Liver (tissue), 10 donors: Measurements from ENCODE around the gene RTL9. TPM values are rescaled to one million over a fixed set of nuclear protein-coding genes. Genes with fewer than 3 reads are reported as not detected.

ENCODE experiments used
- DNase-seq: peaks from one replicate; pipeline ENCODE4 v3.0.0-alpha.2; 2017; ENCODE audit warnings: low spot score
- H3K27ac ChIP-seq, 2 donors: one replicate each; pipeline ENCODE4 v1.7.0; 2013; ENCODE audit warnings: inconsistent platforms in 2 of 2, low read length in 2 of 2, control low read depth in 1 of 2, low read depth in 1 of 2, mild to moderate bottlenecking in 1 of 2
- H3K27me3 ChIP-seq, 4 donors: one replicate each; pipeline versions ENCODE4 v1.6.1 to v1.7.0; 2013; ENCODE audit warnings: low read length in 3 of 4, inconsistent platforms in 1 of 4, mild to moderate bottlenecking in 1 of 4, moderate library complexity in 1 of 4; ENCODE audit not compliant: control insufficient read depth in 4 of 4, insufficient read depth in 4 of 4
- H3K36me3 ChIP-seq, 4 donors: one replicate each; pipeline versions ENCODE4 v1.6.1 to v1.7.0; 2013; ENCODE audit warnings: low read length in 3 of 4, mild to moderate bottlenecking in 3 of 4, low read depth in 1 of 4, moderate library complexity in 1 of 4; ENCODE audit not compliant: control insufficient read depth in 4 of 4, insufficient read depth in 3 of 4
- H3K4me1 ChIP-seq, 4 donors: one replicate each; pipeline versions ENCODE4 v1.6.1 to v1.7.0; 2013; ENCODE audit warnings: low read length in 3 of 4, mild to moderate bottlenecking in 3 of 4, moderate library complexity in 1 of 4; ENCODE audit not compliant: control insufficient read depth in 4 of 4, insufficient read depth in 4 of 4
- H3K4me3 ChIP-seq, 3 donors: one replicate each; pipeline versions ENCODE4 v1.6.1 to v1.7.0; 2013; ENCODE audit warnings: low read length in 3 of 3, control low read depth in 1 of 3, low read depth in 1 of 3, mild to moderate bottlenecking in 1 of 3
- H3K9ac ChIP-seq, 2 donors: one replicate each; pipeline ENCODE4 v1.7.0; 2013; ENCODE audit warnings: low read length in 2 of 2, mild to moderate bottlenecking in 2 of 2, moderate library complexity in 2 of 2, control low read depth in 1 of 2, low read depth in 1 of 2
- H3K9me3 ChIP-seq, 4 donors: one replicate each; pipeline versions ENCODE4 v1.6.1 to v1.7.0; 2013; ENCODE audit warnings: low read length in 3 of 4; ENCODE audit not compliant: control insufficient read depth in 4 of 4
- CTCF ChIP-seq: fragments of 150-350 bp; IDR thresholded peaks from 2 replicates; pipeline ENCODE4 v1.5.1; 2017; ENCODE audit warnings: improper control_type of control experiment, low read depth, low read length; ENCODE audit not compliant: missing input control
- FOXA1 ChIP-seq: IDR thresholded peaks from 2 replicates; pipeline ENCODE4 v1.6.1; 2016; ENCODE audit warnings: antibody characterized with exemption
- FOXA2 ChIP-seq: IDR thresholded peaks from 2 replicates; pipeline ENCODE4 v1.6.1; 2016; ENCODE audit warnings: antibody characterized with exemption
- HNF4A ChIP-seq, 2 donors: conservative IDR thresholded peaks; 2 replicates each; pipeline ENCODE4 v1.6.1; 2016; ENCODE audit warnings: antibody characterized with exemption in 2 of 2, mild to moderate bottlenecking in 2 of 2
- RAD21 ChIP-seq, 2 donors: IDR thresholded peaks; 2 replicates each; pipeline ENCODE4 v1.6.1; 2016; ENCODE audit warnings: antibody characterized with exemption in 2 of 2, mild to moderate bottlenecking in 2 of 2
- WGBS: extraction: QIAGEN DNeasy Blood & Tissue Kit; methylation state at CpG from one replicate; pipeline ENCODE4 v1.1.7; 2013; 5-methylcytosine and 5-hydroxymethylcytosine counted together
- polyA plus RNA-seq, 2 donors: library from polyadenylated mRNA; stranded (reverse) in 1 of 2; unstranded in 1 of 2; fragments of 200-250 nt in 1 of 2; fragments of >200 nt in 1 of 2; fragmentation: Nextera tagmentation in 1 of 2; extraction: Ambion mirVana in 1 of 2; gene quantifications; one replicate each; pipeline versions ENCODE4 v1.2.1 to v1.2.3, GENCODE V29; 2013 to 2015
- small RNA-seq: library from RNA; depleted of rRNA; stranded (forward); fragments of <200 nt; gene quantifications from one replicate; pipeline ENCODE3, GENCODE V24; 2014
- total RNA-seq, 2 donors: library from RNA; depleted of rRNA; stranded (reverse); fragments of >200 nt; gene quantifications; one replicate each; pipeline ENCODE4 v1.2.3, GENCODE V29; 2014
- TF ChIP-seq, protein P1 (sequence below): IDR thresholded peaks from 2 replicates; pipeline ENCODE4 v1.6.1; 2016; ENCODE audit warnings: antibody characterized with exemption
- TF ChIP-seq, protein P2 (sequence below): IDR thresholded peaks from 2 replicates; pipeline ENCODE4 v1.6.1; 2016; ENCODE audit warnings: antibody characterized with exemption, mild to moderate bottlenecking
- donor health status: healthy.
- donor health status: healthy.
- donor health status: healthy.
- donor health status: healthy.
- donor health status: healthy.

Gene RTL9
- total and polyA plus RNA-seq, 4 donors: 0.05 to 0.37 (median 0.25) TPM; not detected in 1

DNA sequence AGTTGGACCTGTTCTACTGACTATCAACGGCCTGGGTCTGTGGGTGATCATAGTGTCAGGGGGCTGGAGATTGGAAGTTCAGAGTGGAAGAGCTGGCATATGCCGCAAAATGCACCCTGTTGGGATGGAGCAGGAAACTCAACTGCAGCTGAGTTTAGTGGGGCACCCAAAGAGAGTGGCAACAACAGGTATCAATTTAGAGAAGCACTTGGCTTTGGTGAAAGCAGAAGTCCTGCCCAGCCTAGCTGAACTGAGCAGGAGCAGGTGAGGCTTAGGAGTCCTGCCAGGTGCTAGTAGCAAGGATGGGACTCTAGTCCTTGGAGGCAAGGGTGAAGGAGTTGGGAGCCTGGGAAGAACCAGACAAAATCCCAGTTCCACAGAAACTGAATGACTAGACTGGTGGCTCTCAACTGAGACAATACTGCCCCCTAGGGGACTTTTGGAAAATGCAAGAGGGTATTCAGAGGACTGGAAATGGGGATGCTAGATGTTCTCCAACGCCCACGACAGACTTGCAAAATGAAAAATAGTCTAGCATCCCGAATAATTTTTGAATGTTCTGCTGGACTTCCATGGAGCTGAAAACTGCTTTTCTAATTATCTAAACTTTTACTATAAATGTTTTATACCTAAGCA is 49.4 kb downstream of the RTL9 start:
- H3K4me3 ChIP-seq: no peak overlapping the region
- no peaks in the 10 kb centered on the region for H3K27me3 ChIP-seq
- no peak overlapping the region for H3K9ac ChIP-seq
- DNase-seq: peak; percentile 59
- WGBS: 57% methylated on average over 5 of the region's 5 CpGs
- no peaks in the 10 kb centered on the region for H3K4me1 ChIP-seq
- TF ChIP-seq HNF4A (conservative IDR thresholded peaks at IDR 0.05) (no peak), FOXA1 (no peak), CTCF (peak; percentile 70), FOXA2 (no peak), RAD21 (IDR thresholded peaks at IDR 0.05) (peak; percentile 84 to 88)
- TF ChIP-seq, protein P1, sequence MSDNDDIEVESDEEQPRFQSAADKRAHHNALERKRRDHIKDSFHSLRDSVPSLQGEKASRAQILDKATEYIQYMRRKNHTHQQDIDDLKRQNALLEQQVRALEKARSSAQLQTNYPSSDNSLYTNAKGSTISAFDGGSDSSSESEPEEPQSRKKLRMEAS: no peak
- TF ChIP-seq, protein P2, sequence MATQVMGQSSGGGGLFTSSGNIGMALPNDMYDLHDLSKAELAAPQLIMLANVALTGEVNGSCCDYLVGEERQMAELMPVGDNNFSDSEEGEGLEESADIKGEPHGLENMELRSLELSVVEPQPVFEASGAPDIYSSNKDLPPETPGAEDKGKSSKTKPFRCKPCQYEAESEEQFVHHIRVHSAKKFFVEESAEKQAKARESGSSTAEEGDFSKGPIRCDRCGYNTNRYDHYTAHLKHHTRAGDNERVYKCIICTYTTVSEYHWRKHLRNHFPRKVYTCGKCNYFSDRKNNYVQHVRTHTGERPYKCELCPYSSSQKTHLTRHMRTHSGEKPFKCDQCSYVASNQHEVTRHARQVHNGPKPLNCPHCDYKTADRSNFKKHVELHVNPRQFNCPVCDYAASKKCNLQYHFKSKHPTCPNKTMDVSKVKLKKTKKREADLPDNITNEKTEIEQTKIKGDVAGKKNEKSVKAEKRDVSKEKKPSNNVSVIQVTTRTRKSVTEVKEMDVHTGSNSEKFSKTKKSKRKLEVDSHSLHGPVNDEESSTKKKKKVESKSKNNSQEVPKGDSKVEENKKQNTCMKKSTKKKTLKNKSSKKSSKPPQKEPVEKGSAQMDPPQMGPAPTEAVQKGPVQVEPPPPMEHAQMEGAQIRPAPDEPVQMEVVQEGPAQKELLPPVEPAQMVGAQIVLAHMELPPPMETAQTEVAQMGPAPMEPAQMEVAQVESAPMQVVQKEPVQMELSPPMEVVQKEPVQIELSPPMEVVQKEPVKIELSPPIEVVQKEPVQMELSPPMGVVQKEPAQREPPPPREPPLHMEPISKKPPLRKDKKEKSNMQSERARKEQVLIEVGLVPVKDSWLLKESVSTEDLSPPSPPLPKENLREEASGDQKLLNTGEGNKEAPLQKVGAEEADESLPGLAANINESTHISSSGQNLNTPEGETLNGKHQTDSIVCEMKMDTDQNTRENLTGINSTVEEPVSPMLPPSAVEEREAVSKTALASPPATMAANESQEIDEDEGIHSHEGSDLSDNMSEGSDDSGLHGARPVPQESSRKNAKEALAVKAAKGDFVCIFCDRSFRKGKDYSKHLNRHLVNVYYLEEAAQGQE: no peak
- H3K9me3 ChIP-seq: no peaks in the 10 kb centered on the region
- no peaks in the 10 kb centered on the region for H3K36me3 ChIP-seq
- H3K27ac ChIP-seq: no peak overlapping the region

Small RNA genes lying within 50 kb of the gene (small RNA-seq; reads per million reads assigned to genes)
- gene GNG5P2: not detected

Other genes starting within 250 kb of the RTL9 start
- gene AMMECR1, start 40.8 kb upstream of the RTL9 start, total RNA-seq: 10 to 100 TPM in 1 of 2 donors, 1 to 10 TPM in 1; 4.7 to 30.9 TPM
- gene AMMECR1, start 40.8 kb upstream of the RTL9 start, polyA plus RNA-seq: 1 to 10 TPM; 1.7 to 2.5 TPM